HepG2 (cell line): ENCODE results near the gene ARHGEF12. TPM values are rescaled to one million over a fixed set of nuclear protein-coding genes. Genes with fewer than 3 reads are reported as not detected.

Source experiments
- ATF1 ChIP-seq: IDR thresholded peaks from 2 replicates; pipeline ENCODE4 v1.6.1; 2016; ENCODE audit warnings: mild to moderate bottlenecking, control low read depth
- ATF4 ChIP-seq, 2 experiments: fragments of 450-650 bp in 1 of 2; sonication (generic) in 1 of 2; formaldehyde crosslinking; IDR thresholded peaks; 2 replicates each; pipeline versions ENCODE4 v1.5.0 to v1.8.0; 2020 to 2022; ENCODE audit warnings: mild to moderate bottlenecking in 1 of 2, missing genetic modification reagents in 1 of 2
- E2F5 ChIP-seq: sonication (generic); formaldehyde crosslinking; conservative IDR thresholded peaks from 2 replicates; pipeline ENCODE4 v1.4.0; 2020; ENCODE audit warnings: missing genetic modification reagents
- FOSL1 ChIP-seq: sonication (generic); formaldehyde crosslinking; IDR thresholded peaks from 2 replicates; pipeline ENCODE4 v1.9.0; 2021; ENCODE audit warnings: missing genetic modification reagents, borderline replicate concordance
- FUBP1 ChIP-seq: sonication (generic); formaldehyde crosslinking; IDR thresholded peaks from 2 replicates; pipeline ENCODE4 v1.5.1; 2020; ENCODE audit warnings: missing genetic modification reagents, mild to moderate bottlenecking, borderline replicate concordance
- HMG20A ChIP-seq: IDR thresholded peaks from 2 replicates; pipeline ENCODE4 v1.6.1; 2016; ENCODE audit warnings: borderline replicate concordance
- MBNL3 ChIP-seq: fragments of 250-450 bp; sonication (Bioruptor Pico); conservative IDR thresholded peaks from 2 replicates; pipeline ENCODE4 v1.8.0; 2022; ENCODE audit warnings: mild to moderate bottlenecking, inconsistent platforms
- MED13 ChIP-seq: sonication (generic); formaldehyde crosslinking; IDR thresholded peaks from 2 replicates; pipeline ENCODE4 v1.5.0; 2020; ENCODE audit warnings: missing genetic modification reagents
- MXD1 ChIP-seq: sonication (generic); formaldehyde crosslinking; IDR thresholded peaks from 2 replicates; pipeline ENCODE4 v1.4.0; 2020; ENCODE audit warnings: mild to moderate bottlenecking, missing genetic modification reagents
- SSRP1 ChIP-seq: IDR thresholded peaks from 2 replicates; pipeline ENCODE4 v1.6.1; 2016; ENCODE audit warnings: control low read depth
- ZFP62 ChIP-seq: sonication (generic); formaldehyde crosslinking; IDR thresholded peaks from 2 replicates; pipeline ENCODE4 v1.4.0; 2020; ENCODE audit warnings: missing genetic modification reagents
- ZNF280D ChIP-seq: sonication (generic); formaldehyde crosslinking; IDR thresholded peaks from 2 replicates; pipeline ENCODE4 v1.5.1; 2020; ENCODE audit warnings: mild to moderate bottlenecking, missing genetic modification reagents
- ZNF446 ChIP-seq: sonication (generic); formaldehyde crosslinking; IDR thresholded peaks from 2 replicates; pipeline ENCODE4 v1.5.0; 2020; ENCODE audit warnings: mild to moderate bottlenecking, missing genetic modification reagents
- ZNF782 ChIP-seq: sonication (generic); formaldehyde crosslinking; IDR thresholded peaks from 2 replicates; pipeline ENCODE4 v1.4.0; 2020; ENCODE audit warnings: missing genetic modification reagents, mild to moderate bottlenecking, borderline replicate concordance
- polyA plus RNA-seq, 8 experiments: library from polyadenylated mRNA; depleted of rRNA in 3 of 8; stranded (reverse) in 7 of 8; unstranded in 1 of 8; fragments of >200 nt; fragmentation: Illumina TruSeq in 4 of 8; extraction: Trizol in 4 of 8; gene quantifications; 2 replicates each; pipeline versions ENCODE4 v1.2.1 to v1.2.3, GENCODE V29; 2011 to 2016; ENCODE audit warnings: low read depth in 4 of 8, missing spikeins in 1 of 8, mixed read lengths in 1 of 8; ENCODE audit not compliant: insufficient read depth in 1 of 8
- total RNA-seq, 5 experiments: library from RNA; depleted of rRNA; stranded (reverse); fragments of >200 nt; fragmentation: Illumina TruSeq; extraction: Trizol; gene quantifications; 2 replicates each; pipeline ENCODE4 v1.2.3, GENCODE V29; 2016; ENCODE audit warnings: low read depth in 1 of 5
- TF ChIP-seq, protein P1 (sequence below): sonication (generic); formaldehyde crosslinking; IDR thresholded peaks from 2 replicates; pipeline ENCODE4 v1.9.0; 2021; ENCODE audit warnings: missing genetic modification reagents, borderline replicate concordance
- TF ChIP-seq, protein P2 (sequence below): sonication (generic); formaldehyde crosslinking; IDR thresholded peaks from 2 replicates; pipeline ENCODE4 v1.5.1; 2020; ENCODE audit warnings: mild to moderate bottlenecking, missing genetic modification reagents, borderline replicate concordance

Gene ARHGEF12
- total and polyA plus RNA-seq, 2 of the 13 experiments (the other 11 are each of a cell fraction or from before 2014, with no cell fraction given) = 17.9 to 54.4 TPM

DNA sequence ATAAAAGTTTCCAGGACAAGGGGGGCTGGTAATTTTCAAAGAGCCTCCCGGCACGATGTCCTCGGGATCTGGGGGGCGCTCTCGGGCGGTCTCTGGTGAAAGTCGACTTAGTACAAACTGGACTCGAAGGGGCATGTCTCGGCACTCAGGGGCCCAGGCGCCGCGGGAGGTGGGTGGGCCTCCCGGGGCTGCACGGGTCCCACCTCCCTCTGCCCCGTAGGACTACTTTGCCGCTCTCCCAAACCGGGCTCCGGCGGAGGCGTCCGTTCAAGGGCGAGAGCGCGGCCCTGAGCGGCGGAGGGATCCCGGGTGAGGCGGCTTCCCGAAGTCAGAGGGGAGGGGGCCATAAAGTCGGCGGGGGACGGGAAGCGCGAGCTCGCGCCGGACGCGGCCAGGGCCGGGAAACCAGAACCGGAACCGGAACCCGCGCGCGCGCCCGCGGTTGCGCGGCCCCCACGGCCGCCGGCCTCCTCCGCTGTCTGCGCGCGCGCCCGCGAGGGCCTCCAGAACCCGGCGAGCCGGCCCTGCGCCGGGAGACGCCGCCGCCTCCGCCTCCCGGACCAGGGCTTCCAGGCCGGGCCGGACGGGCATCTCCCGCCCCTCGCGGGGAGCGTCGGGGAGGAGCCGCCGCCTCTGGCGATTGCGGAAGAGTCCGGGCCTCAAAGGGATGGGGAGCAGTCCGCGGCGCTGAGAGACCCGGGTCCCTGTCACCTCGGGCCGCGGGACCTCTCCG lies at the start of gene ARHGEF12 (continued):
- TF ChIP-seq ZNF280D = peak; percentile 76; the same call in 1 of the 2 replicates
- TF ChIP-seq, protein P1, sequence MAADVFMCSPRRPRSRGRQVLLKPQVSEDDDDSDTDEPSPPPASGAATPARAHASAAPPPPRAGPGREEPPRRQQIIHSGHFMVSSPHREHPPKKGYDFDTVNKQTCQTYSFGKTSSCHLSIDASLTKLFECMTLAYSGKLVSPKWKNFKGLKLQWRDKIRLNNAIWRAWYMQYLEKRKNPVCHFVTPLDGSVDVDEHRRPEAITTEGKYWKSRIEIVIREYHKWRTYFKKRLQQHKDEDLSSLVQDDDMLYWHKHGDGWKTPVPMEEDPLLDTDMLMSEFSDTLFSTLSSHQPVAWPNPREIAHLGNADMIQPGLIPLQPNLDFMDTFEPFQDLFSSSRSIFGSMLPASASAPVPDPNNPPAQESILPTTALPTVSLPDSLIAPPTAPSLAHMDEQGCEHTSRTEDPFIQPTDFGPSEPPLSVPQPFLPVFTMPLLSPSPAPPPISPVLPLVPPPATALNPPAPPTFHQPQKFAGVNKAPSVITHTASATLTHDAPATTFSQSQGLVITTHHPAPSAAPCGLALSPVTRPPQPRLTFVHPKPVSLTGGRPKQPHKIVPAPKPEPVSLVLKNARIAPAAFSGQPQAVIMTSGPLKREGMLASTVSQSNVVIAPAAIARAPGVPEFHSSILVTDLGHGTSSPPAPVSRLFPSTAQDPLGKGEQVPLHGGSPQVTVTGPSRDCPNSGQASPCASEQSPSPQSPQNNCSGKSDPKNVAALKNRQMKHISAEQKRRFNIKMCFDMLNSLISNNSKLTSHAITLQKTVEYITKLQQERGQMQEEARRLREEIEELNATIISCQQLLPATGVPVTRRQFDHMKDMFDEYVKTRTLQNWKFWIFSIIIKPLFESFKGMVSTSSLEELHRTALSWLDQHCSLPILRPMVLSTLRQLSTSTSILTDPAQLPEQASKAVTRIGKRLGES (CRISPR knock-in tag) = no peak; the same call in 1 of the 2 replicates
- no peak for TF ChIP-seq ATF1 (CRISPR knock-in tag)
- TF ChIP-seq, protein P2, sequence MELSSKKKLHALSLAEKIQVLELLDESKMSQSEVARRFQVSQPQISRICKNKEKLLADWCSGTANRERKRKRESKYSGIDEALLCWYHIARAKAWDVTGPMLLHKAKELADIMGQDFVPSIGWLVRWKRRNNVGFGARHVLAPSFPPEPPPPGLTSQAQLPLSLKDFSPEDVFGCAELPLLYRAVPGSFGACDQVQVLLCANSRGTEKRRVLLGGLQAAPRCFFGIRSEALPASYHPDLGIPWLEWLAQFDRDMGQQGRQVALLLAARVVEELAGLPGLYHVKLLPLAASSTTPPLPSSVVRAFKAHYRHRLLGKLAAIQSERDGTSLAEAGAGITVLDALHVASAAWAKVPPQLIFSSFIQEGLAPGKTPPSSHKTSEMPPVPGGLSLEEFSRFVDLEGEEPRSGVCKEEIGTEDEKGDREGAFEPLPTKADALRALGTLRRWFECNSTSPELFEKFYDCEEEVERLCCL (CRISPR knock-in tag) = 0 out of 2 replicates have a peak, but pooled peaks have one; percentile 40
- TF ChIP-seq MXD1 (CRISPR knock-in tag) = peak; percentile 67
- TF ChIP-seq FOSL1 (CRISPR knock-in tag) = no peak
- TF ChIP-seq MBNL3 (CRISPR knock-in tag) = no peak
- TF ChIP-seq MED13 (CRISPR knock-in tag) = no peak
- TF ChIP-seq SSRP1 (CRISPR knock-in tag) = peak; percentile 83; the same call in 1 of the 2 replicates
- TF ChIP-seq ZNF446 (CRISPR knock-in tag) = no peak
- TF ChIP-seq ATF4 (CRISPR knock-in tag; IDR thresholded peaks at IDR 0.05) = peak in 1 of 2 experiments; percentile 60; a peak in 1 of 4 replicates
- no peak for TF ChIP-seq ZNF782 (CRISPR knock-in tag)
- no peak for TF ChIP-seq ZFP62 (CRISPR knock-in tag)
- TF ChIP-seq FUBP1 (CRISPR knock-in tag) = no peak
- peak; percentile 65 for TF ChIP-seq HMG20A
- TF ChIP-seq E2F5 = no peak
